Measurements from ENCODE around the gene MORC2.

Gene MORC2

DNA sequence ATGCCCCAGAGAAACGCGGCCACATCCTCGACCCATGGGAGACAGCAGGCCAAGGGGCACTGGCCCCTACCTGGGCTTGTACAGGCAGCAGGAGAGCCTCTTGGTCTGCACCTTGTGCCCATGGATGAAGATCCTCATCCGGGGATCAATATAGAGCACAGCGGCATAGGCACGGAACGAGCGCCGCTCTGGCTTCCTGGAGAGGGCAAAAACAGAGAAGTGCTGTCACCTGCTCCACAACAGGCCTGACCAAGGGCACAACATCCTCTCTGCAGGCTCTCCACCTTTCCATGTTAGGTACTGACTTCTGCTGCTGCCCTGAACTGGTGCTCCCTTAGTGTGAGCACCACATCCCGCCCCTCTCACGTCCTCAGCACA is 27.2 kb downstream of the MORC2 start:
- TF ChIP-seq, protein P1, sequence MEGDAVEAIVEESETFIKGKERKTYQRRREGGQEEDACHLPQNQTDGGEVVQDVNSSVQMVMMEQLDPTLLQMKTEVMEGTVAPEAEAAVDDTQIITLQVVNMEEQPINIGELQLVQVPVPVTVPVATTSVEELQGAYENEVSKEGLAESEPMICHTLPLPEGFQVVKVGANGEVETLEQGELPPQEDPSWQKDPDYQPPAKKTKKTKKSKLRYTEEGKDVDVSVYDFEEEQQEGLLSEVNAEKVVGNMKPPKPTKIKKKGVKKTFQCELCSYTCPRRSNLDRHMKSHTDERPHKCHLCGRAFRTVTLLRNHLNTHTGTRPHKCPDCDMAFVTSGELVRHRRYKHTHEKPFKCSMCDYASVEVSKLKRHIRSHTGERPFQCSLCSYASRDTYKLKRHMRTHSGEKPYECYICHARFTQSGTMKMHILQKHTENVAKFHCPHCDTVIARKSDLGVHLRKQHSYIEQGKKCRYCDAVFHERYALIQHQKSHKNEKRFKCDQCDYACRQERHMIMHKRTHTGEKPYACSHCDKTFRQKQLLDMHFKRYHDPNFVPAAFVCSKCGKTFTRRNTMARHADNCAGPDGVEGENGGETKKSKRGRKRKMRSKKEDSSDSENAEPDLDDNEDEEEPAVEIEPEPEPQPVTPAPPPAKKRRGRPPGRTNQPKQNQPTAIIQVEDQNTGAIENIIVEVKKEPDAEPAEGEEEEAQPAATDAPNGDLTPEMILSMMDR (IDR thresholded peaks at IDR 0.05; ENCODE audit: insufficient read depth, low read length, missing control alignments): no peak
- no peak overlapping the region for H3K4me3 ChIP-seq (ENCODE audit: low read depth, low read length)
- no peak for DNase-seq (ENCODE audit: low read depth, low spot score)
- CTCF ChIA-PET: interaction anchor here (1.0 to 1.3 kb wide), 2 partner anchors 21 to 307 kb away, joined by 3 read pairs; no protein-coding TSS in a partner anchor
- POLR2A ChIA-PET: no interaction called here

DNA sequence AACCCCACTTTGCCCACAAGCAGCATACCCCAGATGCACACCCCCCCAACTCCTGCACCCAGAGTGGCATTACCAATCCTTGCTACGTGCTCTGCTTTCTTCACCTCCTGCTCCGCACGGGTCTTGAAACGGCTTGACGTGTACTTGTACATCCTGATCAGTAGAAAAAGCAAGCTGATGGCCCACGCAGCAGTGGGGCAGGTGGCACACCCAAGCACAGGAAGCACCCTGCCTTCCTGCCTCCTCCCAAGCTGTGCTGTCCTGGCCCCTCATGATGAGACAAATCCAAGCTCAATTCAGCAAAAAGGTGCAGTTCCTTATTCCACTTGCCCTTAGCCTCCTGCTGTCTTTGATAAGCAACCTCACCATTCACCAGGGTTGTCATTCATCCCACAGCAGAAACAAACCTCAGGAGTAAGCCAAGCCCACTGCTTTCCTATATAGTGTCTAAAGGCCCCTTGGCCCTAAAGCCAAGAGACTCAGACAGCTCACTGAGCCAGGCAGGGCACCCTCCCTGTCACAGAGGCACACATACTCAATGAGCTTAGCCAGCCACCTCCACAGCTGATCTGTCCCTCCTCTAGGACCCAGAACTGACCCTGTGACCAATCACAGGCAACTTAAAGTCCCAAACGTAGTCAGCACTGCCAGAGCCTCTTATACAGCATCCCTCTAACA is 27.8 kb downstream of the MORC2 start:
- TF ChIP-seq, protein P1 (IDR thresholded peaks at IDR 0.05; ENCODE audit: insufficient read depth, low read length, missing control alignments): no peak
- no peak overlapping the region for H3K4me3 ChIP-seq (ENCODE audit: low read depth, low read length)
- ChIA-PET POLR2A (no interaction called here), CTCF (interaction anchor here (1.3 to 5.2 kb wide), 2 partner anchors 20 to 307 kb away, joined by 3 to 30 read pairs; no protein-coding TSS in a partner anchor)
- no peak for DNase-seq (ENCODE audit: low read depth, low spot score)

DNA sequence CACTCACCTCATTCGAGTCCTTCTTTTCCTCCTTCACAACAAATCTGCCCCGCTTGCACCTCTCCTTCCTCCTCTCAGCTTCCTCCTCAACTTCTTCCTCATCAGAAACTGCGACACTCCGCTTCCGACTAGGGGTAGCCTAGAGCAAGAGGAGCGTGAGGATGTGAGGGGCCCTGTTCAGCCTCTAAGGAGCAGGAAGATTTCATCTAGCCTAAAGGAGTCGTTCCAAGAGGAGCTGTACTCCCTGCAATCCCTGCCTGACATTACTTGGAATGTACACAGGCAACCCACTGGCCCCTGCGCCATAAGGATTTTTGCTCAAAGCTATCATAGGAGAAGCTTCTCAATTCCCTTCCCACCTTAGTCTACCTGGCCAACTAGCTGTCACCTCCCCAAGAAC is 34.5 kb downstream of the MORC2 start:
- ChIA-PET CTCF (interaction anchor here (1.0 kb wide), 1 partner anchor 13 kb away, joined by 3 read pairs; no protein-coding TSS in a partner anchor), POLR2A (interaction anchor here (1.1 kb wide), 1 partner anchor 12 kb away, joined by 3 read pairs; no protein-coding TSS in a partner anchor)
- H3K4me3 ChIP-seq (ENCODE audit: low read depth, low read length): no peak overlapping the region
- no peak for DNase-seq (ENCODE audit: low read depth, low spot score)
- TF ChIP-seq, protein P1 (IDR thresholded peaks at IDR 0.05; ENCODE audit: insufficient read depth, low read length, missing control alignments): no peak

DNA sequence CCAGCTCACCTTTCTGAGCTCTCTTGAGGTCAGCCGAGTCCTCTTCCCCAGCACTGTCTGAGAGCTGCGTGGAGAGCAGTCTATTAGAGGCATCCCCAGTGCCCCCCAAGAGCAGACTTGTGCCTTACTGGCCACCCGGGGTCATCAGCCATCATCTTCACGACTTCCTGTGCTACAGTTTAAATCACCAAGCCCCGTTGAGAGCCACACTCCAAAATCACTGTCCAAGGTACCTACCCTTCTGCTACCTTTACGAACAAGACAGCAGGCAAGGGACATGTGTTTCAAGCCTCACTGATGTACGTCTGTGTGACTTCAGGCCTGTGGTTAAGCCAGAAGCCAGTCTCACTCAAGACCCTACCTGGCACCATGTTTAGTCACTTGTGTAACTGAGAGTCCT is 35.1 kb downstream of the MORC2 start:
- no peak for DNase-seq (ENCODE audit: low read depth, low spot score)
- CTCF ChIA-PET: interaction anchor here (1.0 to 4.4 kb wide), 2 partner anchors 12 to 13 kb away, joined by 3 to 46 read pairs; no protein-coding TSS in a partner anchor
- POLR2A ChIA-PET: no interaction called here
- no peak overlapping the region for H3K4me3 ChIP-seq (ENCODE audit: low read depth, low read length)
- TF ChIP-seq, protein P1 (IDR thresholded peaks at IDR 0.05; ENCODE audit: insufficient read depth, low read length, missing control alignments): no peak

DNA sequence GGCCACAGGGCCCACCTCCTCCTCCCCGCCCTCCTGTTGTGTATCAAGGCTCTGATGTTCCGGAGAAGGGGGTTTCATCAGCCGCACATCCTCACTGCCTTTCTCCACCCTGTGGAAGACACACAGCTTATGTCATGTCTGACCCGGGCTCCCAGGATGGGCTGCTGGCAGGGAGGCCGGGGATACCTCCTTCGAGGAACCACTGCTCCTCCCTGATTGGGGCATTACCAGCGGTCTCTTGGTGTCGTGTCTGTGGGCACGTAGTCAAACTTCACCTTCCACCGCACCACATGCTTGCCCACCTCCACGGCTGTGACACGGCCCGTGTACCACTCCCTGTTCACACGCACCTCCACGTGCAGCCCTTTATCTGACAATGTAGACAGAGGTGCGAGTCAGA is 35.9 kb downstream of the MORC2 start:
- ChIA-PET POLR2A (no interaction called here), CTCF (interaction anchor here (0.7 to 4.4 kb wide), 3 partner anchors 11 to 170 kb away, joined by 3 to 46 read pairs (median 4); no protein-coding TSS in a partner anchor)

More for the DNA sequence above, 35.9 kb downstream of the MORC2 start:
- no peak for DNase-seq (ENCODE audit: low read depth, low spot score)
- no peak overlapping the region for H3K4me3 ChIP-seq (ENCODE audit: low read depth, low read length)
- TF ChIP-seq, protein P1 (IDR thresholded peaks at IDR 0.05; ENCODE audit: insufficient read depth, low read length, missing control alignments): no peak

Measured in AG04449 (cell line).